ENCODE data around the gene GAK. TPM values are rescaled to one million over a fixed set of nuclear protein-coding genes. Genes with fewer than 3 reads are reported as not detected.

GAK gene
- total and polyA plus RNA-seq, 7 donors: 40.8 to 494 (median 124) TPM

GRCh38 chr4:850323-850945 is 81.7 kb downstream of the GAK start:
- no peaks in the 10 kb centered on the region for H3K4me1 ChIP-seq
- peaks cover 0 to 54% (median 22%) of the 10 kb centered on the region in 4 donors for H3K36me3 ChIP-seq
- DNase-seq: no peak
- no peak overlapping the region for H3K4me3 ChIP-seq
- H3K9me3 ChIP-seq: no peaks in the 10 kb centered on the region
- H3K27ac ChIP-seq: no peak overlapping the region
- TF ChIP-seq EP300 (IDR thresholded peaks at IDR 0.05) (no peak), POLR2A (IDR thresholded peaks at IDR 0.05) (no peak), POLR2AphosphoS5 (IDR thresholded peaks at IDR 0.05) (no peak)
- TF ChIP-seq, protein P1, sequence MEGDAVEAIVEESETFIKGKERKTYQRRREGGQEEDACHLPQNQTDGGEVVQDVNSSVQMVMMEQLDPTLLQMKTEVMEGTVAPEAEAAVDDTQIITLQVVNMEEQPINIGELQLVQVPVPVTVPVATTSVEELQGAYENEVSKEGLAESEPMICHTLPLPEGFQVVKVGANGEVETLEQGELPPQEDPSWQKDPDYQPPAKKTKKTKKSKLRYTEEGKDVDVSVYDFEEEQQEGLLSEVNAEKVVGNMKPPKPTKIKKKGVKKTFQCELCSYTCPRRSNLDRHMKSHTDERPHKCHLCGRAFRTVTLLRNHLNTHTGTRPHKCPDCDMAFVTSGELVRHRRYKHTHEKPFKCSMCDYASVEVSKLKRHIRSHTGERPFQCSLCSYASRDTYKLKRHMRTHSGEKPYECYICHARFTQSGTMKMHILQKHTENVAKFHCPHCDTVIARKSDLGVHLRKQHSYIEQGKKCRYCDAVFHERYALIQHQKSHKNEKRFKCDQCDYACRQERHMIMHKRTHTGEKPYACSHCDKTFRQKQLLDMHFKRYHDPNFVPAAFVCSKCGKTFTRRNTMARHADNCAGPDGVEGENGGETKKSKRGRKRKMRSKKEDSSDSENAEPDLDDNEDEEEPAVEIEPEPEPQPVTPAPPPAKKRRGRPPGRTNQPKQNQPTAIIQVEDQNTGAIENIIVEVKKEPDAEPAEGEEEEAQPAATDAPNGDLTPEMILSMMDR (IDR thresholded peaks at IDR 0.05): no peak
- intact Hi-C loops (cut with DNase I): no loop called here
- 89 to 92% methylated on average over 18 of the region's 18 CpGs for WGBS, 2 donors
- H3K27me3 ChIP-seq: no peaks in the 10 kb centered on the region

- Histone ChIP-seq H3K4me3 (no peak overlapping the region), H3K36me3 (peaks cover 0 to 47% (median 22%) of the 10 kb centered on the region in 4 donors), H3K27ac (no peak overlapping the region), H3K9me3 (no peaks in the 10 kb centered on the region), H3K4me1 (no peaks in the 10 kb centered on the region), H3K27me3 (no peaks in the 10 kb centered on the region)
- intact Hi-C loops (cut with DNase I): no loop called here
- TF ChIP-seq POLR2AphosphoS5 (IDR thresholded peaks at IDR 0.05) (no peak), EP300 (IDR thresholded peaks at IDR 0.05) (no peak), POLR2A (IDR thresholded peaks at IDR 0.05) (no peak)
- TF ChIP-seq, protein P1 (IDR thresholded peaks at IDR 0.05): no peak
- WGBS, 2 donors: 93 to 95% methylated on average over 50 of the region's 50 CpGs
- no peak for DNase-seq
Measured at GRCh38 chr4:849478-850175, 82.5 kb downstream of the GAK start.

DNA sequence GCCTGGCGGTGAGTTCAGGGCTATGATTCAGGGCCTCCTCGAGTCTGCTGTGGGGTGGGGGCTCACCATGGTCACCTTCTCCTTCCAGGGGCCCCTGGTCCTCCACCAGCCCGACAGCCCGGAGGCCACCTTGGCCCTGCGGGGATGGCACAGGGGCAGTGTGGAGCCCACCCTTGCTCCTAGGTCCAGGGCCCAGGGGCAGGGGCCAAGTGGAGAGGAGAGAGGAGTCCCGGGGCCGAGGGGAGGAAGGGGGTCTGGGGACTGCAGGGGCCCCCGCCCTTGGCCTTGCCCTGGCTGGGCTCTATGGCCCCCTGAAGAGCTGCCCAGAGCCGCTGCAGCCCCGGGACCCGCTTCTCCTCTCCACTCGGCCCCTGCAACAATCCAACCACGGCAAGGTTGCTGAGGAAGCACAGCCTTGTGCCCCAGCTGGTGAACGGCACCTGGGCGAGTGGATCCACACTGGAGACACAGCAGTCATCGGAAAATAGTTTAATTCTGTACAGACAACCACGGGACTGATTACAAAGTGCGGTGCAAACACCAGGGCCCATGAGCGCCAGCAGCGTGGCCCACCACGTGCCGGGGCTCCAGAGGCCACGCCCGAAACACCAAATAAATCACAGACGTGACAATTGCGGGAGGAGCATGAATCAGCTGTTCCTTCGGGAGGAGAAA is 83.2 kb downstream of the GAK start:
- no peaks in the 10 kb centered on the region for H3K27me3 ChIP-seq
- no peak for DNase-seq
- 77 to 82% methylated on average over 27 of the region's 27 CpGs for WGBS, 2 donors
- H3K27ac ChIP-seq: no peak overlapping the region
- H3K4me1 ChIP-seq: no peaks in the 10 kb centered on the region
- intact Hi-C loops (cut with DNase I): no loop called here
- TF ChIP-seq EP300 (IDR thresholded peaks at IDR 0.05) (no peak), POLR2AphosphoS5 (IDR thresholded peaks at IDR 0.05) (no peak), POLR2A (IDR thresholded peaks at IDR 0.05) (no peak)
- TF ChIP-seq, protein P1 (IDR thresholded peaks at IDR 0.05): no peak
- no peaks in the 10 kb centered on the region for H3K9me3 ChIP-seq
- H3K36me3 ChIP-seq: peaks cover 0 to 41% (median 22%) of the 10 kb centered on the region in 4 donors
- H3K4me3 ChIP-seq: no peak overlapping the region

DNA sequence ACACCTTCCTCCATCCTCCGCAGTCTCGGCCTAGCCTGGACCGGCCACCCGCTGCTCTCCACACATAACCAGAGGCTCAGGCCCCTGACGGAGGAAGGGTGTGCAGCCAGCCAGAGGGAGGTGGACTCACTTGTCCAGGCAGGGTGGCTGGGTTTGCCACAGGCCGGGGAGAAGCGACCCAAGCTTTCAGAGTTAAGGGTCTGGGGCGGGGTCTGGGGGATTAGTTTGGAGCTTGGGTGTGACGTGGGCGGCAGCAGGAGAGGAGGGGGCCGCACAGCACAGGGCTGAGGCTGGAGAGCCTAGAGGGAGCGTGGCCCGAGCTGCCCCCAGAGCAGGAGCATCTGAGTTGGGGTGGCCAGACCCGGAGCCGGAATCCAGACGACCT is 83.8 kb downstream of the GAK start:
- no peaks in the 10 kb centered on the region for H3K9me3 ChIP-seq
- no peaks in the 10 kb centered on the region for H3K4me1 ChIP-seq
- no peak overlapping the region for H3K4me3 ChIP-seq
- H3K27ac ChIP-seq: no peak overlapping the region
- TF ChIP-seq POLR2A (IDR thresholded peaks at IDR 0.05) (no peak), POLR2AphosphoS5 (IDR thresholded peaks at IDR 0.05) (no peak), EP300 (IDR thresholded peaks at IDR 0.05) (no peak)
- TF ChIP-seq, protein P1 (IDR thresholded peaks at IDR 0.05): no peak
- DNase-seq: no peak
- peaks cover 0 to 40% (median 22%) of the 10 kb centered on the region in 4 donors for H3K36me3 ChIP-seq
- WGBS, 2 donors: 91 to 95% methylated on average over 16 of the region's 16 CpGs
- intact Hi-C loops (cut with DNase I): no loop called here
- no peaks in the 10 kb centered on the region for H3K27me3 ChIP-seq
